ENCODE measurements around the gene RNF25.

Gene RNF25

GRCh38 chr2:218671654-218672566 is at the start of gene RNF25, which contains the start of gene STK36:
Gene RNF25, minus strand, starts transcription at chr2:218672002. Its CDS starts 32 bp downstream, at chr2:218671970.
Gene STK36, plus strand, starts transcription at chr2:218672086. Its CDS starts 744 bp downstream, at chr2:218672830.
- ATAC-seq = peak; percentile 99

- no peak for ATAC-seq
Observed at GRCh38 chr2:218721488-218721887, 49.7 kb upstream of the RNF25 start.

GRCh38 chr2:218720048-218721041 is 48.5 kb upstream of the RNF25 start:
- ATAC-seq = no peak

GRCh38 chr2:218719457-218719856 is 47.7 kb upstream of the RNF25 start:
- no peak for ATAC-seq

- no peak for ATAC-seq
Observed at GRCh38 chr2:218718058-218718457, 46.3 kb upstream of the RNF25 start.

GRCh38 chr2:218717262-218717661 is 45.5 kb upstream of the RNF25 start:
- ATAC-seq = no peak

GRCh38 chr2:218716070-218716469 is 44.3 kb upstream of the RNF25 start:
- ATAC-seq = no peak

- ATAC-seq = no peak
Observed at GRCh38 chr2:218713922-218714321, 42.1 kb upstream of the RNF25 start.

GRCh38 chr2:218711550-218711929 is 39.7 kb upstream of the RNF25 start:
- ATAC-seq = no peak

- peak; percentile 97 for ATAC-seq
Observed at GRCh38 chr2:218710687-218711549, 39.1 kb upstream of the RNF25 start, which contains the start of gene TTLL4. Gene TTLL4, plus strand, starts transcription at chr2:218710835. Its CDS starts 26,842 bp downstream, at chr2:218737677.

- ATAC-seq = no peak
Observed at GRCh38 chr2:218710334-218710686, 38.5 kb upstream of the RNF25 start.

- no peak for ATAC-seq
Observed at GRCh38 chr2:218709908-218710307, 38.1 kb upstream of the RNF25 start.

GRCh38 chr2:218708086-218708485 is 36.3 kb upstream of the RNF25 start:
- ATAC-seq = no peak

GRCh38 chr2:218703341-218703740 is 31.5 kb upstream of the RNF25 start:
- no peak for ATAC-seq

- no peak for ATAC-seq
Observed at GRCh38 chr2:218701806-218702205, 30.0 kb upstream of the RNF25 start.

- ATAC-seq = no peak
Observed at GRCh38 chr2:218698885-218699284, 27.1 kb upstream of the RNF25 start.

- ATAC-seq = no peak
Observed at GRCh38 chr2:218694405-218695145, 22.8 kb upstream of the RNF25 start.

GRCh38 chr2:218691234-218691633 is 19.4 kb upstream of the RNF25 start:
- ATAC-seq = no peak

GRCh38 chr2:218687400-218688060 is 15.7 kb upstream of the RNF25 start:
- ATAC-seq = peak in 1 of 2 donors; percentile 62

- ATAC-seq = no peak
Observed at GRCh38 chr2:218680061-218680460, 8.3 kb upstream of the RNF25 start.

- no peak for ATAC-seq
Observed at GRCh38 chr2:218679119-218679518, 7.3 kb upstream of the RNF25 start.
